ENCODE data around the gene CD2BP2. TPM values are rescaled to one million over a fixed set of nuclear protein-coding genes. Genes with fewer than 3 reads are reported as not detected.
"Not testable (repeated sequence)": the region's sequence is repeated elsewhere in the genome, so short reads cannot be mapped to it uniquely, and the experiment has no call there.

The CD2BP2 gene
- total RNA-seq, 1 donor from 2014 or later = 93.2 TPM

DNA sequence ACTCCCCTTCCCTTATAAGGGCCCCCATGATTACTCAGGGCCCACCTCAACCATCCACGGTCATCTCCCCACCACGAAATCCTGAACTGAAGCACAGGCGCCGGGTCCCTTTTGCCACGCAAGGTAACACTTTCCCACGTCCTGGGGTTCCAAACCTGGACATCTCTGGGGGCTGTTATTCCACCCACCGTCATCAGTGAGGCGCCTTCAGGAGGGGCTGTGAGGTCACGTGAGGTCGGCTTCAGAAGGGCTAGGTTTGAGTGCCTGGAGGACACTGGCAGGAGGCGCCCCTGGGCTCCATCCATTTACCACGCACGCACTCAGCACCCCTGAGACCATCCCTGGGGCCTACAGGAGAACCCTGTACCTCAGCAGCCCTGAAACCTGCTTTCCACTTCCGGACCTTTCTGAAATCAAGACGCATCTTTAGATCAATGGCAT is 4.1 kb downstream of the CD2BP2 start:
- H3K27ac Mint-ChIP-seq = peak overlapping the region; percentile 81
- H3K4me1 Mint-ChIP-seq = peaks cover 33% of the 10 kb centered on the region
- H3K9me3 Mint-ChIP-seq = no peaks in the 10 kb centered on the region
- intact Hi-C loops (cut with micrococcal nuclease) = no loop called here
- DNase-seq = no peak
- no peak overlapping the region for H3K4me3 Mint-ChIP-seq
- H3K27me3 Mint-ChIP-seq = no peaks in the 10 kb centered on the region
- peaks cover 54% of the 10 kb centered on the region for H3K36me3 Mint-ChIP-seq (ENCODE audit: low read depth)

DNA sequence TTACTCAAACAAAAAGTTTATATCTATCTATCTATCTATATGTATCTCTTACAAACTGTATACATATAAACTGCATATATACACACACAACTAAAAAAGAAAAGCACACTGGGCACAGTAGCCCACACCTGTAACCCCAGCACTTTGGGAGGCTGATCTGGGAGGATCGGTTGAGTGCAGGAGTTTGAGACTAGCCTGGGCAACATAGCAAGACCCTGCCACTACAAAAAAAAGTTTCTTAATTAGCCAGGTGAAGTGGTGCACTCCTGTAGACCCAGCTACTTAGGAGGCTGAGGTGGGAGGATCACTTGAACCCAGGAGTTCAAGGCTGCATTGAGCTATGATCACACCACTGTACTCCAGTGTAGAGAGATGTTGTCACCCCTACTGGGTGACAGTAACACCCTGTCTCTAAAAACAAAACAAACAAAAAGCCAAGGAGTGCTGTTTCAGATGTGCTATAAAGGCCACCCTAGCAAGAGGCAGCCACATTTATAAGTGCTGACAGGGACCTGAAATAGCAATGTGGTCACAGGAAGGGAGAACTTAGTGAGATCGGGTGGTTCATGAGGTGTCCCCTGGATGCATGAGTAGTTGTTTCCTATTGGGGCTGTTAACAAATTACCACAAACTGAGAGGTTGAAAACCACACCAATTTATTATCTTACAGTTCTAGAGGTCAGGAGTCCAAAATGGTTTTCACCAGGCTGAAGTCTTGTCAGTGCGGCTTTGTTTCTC is 4.8 kb downstream of the CD2BP2 start:
- Mint-ChIP-seq H3K27me3 (no peaks in the 10 kb centered on the region), H3K27ac (peak overlapping the region; percentile 81), H3K4me1 (peaks cover 27% of the 10 kb centered on the region), H3K4me3 (no peak overlapping the region), H3K36me3 (ENCODE audit: low read depth) (peaks cover 54% of the 10 kb centered on the region), H3K9me3 (no peaks in the 10 kb centered on the region)
- peak; percentile 62 for DNase-seq
- intact Hi-C loops (cut with micrococcal nuclease) = no loop called here

DNA sequence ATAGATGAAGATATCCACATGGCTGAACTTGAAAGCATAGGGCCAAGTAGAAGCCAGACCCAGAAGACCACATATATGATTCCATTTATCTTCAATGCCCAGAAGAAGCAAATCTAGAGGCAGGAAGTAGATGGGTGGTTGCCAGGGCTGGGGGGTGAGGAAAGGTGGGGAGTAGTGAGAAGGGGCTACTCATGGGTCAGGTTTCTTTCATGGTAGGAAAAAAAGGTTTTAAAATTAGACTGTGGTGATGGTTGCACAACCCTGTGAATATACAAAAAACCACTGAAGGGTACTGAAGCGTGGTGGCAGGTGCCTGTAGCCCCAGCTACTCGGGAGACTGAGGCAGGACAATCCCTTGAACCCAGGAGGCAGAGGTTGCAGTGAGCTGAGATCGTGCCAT is 5.4 kb downstream of the CD2BP2 start:
- DNase-seq = no peak
- Mint-ChIP-seq H3K36me3 (ENCODE audit: low read depth) (peaks cover 49% of the 10 kb centered on the region), H3K9me3 (no peaks in the 10 kb centered on the region), H3K4me3 (no peak overlapping the region), H3K4me1 (peaks cover 24% of the 10 kb centered on the region), H3K27ac (peak overlapping the region; percentile 6), H3K27me3 (no peaks in the 10 kb centered on the region)
- intact Hi-C loops (cut with micrococcal nuclease) = no loop called here

DNA sequence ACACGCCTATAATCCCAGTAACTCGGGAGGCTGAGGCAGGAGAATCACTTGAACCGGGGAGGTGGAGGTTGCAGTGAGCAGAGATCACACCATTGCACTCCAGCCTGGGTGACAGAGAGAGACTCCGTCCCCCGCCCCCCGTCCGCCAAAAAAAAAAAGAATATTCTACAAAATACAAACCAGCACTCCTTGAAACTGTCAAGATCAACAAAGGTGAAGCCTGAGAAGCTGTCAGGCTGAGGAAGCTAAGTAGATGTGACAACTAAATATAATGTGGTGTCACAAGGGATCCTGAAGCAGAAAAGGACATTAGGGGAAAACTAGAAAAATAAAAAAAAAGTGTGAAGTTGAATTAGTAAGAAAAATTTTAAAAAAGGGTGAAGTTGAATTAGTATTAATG is 6.2 kb downstream of the CD2BP2 start:
- Mint-ChIP-seq H3K4me3 (no peak overlapping the region), H3K36me3 (ENCODE audit: low read depth) (peaks cover 43% of the 10 kb centered on the region), H3K27ac (no peak overlapping the region), H3K27me3 (no peaks in the 10 kb centered on the region), H3K4me1 (peaks cover 19% of the 10 kb centered on the region), H3K9me3 (no peaks in the 10 kb centered on the region)
- DNase-seq = no peak
- intact Hi-C loops (cut with micrococcal nuclease) = no loop called here

DNA sequence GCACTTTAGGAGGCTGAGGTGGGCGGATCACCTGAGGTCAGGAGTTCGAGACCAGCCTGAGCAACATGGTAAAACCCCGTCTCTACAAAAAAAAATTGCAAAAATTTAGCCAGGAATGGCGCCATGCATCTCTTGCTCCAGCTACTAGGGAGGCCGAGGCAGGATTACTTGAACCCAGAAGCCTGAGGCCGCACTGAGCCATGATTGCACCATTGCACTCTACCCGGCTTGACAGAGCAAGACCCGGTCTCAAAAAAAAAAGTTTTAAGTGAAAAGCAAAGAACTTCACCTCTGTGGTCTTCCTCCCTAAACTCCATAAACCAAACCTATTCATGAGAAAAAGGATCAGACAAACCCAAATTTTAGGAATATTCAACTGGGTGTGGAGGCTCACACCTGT is 7.0 kb downstream of the CD2BP2 start:
- intact Hi-C loops (cut with micrococcal nuclease) = no loop called here
- Mint-ChIP-seq H3K9me3 (no peaks in the 10 kb centered on the region), H3K27ac (no peak overlapping the region), H3K36me3 (ENCODE audit: low read depth) (peaks cover 39% of the 10 kb centered on the region), H3K4me3 (no peak overlapping the region), H3K27me3 (no peaks in the 10 kb centered on the region), H3K4me1 (peaks cover 17% of the 10 kb centered on the region)
- DNase-seq = no peak

DNA sequence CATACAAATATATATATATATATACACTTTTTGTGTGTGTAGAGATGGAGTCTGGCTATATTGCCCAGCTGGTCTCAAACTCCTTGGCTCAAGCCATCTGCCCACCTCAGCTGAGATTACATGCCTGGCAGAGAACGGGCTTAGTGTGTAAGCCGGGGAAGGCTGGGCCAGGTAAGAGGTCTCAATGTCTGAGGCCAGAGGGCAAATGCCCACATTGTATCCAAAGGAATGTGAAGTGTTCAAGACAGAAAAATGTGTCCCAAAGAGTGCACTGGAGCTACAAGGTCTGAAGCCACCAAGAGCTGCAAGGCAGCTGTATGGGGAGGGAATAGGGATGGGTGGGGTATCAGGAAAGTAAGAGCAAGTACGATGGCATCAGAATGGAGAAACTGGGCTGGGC is 8.8 kb downstream of the CD2BP2 start:
- no peak for DNase-seq
- Mint-ChIP-seq H3K9me3 (no peaks in the 10 kb centered on the region), H3K27ac (no peak overlapping the region), H3K27me3 (no peaks in the 10 kb centered on the region), H3K36me3 (ENCODE audit: low read depth) (peaks cover 23% of the 10 kb centered on the region), H3K4me3 (no peak overlapping the region), H3K4me1 (peaks cover 16% of the 10 kb centered on the region)
- intact Hi-C loops (cut with micrococcal nuclease) = no loop called here

DNA sequence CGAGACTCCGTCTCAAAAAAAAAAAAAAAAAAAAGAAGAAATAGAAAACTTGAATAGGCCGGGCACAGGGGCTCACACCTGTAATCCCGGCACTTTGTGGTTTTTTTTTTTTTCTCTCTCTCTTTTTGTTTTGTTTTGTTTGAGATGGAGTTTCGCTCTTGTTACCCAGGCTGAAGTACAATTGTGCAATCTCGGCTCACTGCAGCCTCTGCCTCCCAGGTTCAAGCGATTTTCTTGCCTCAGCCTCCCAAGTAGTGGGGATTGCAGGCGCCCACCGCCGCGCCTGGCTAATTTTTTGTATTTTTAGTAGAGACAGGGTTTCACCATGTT is 11.7 kb downstream of the CD2BP2 start:
- H3K27me3 Mint-ChIP-seq; H3K27ac Mint-ChIP-seq; H3K36me3 Mint-ChIP-seq (ENCODE audit: low read depth); H3K9me3 Mint-ChIP-seq; intact Hi-C loops (cut with micrococcal nuclease); H3K4me3 Mint-ChIP-seq; H3K4me1 Mint-ChIP-seq; DNase-seq: not testable (repeated sequence)

DNA sequence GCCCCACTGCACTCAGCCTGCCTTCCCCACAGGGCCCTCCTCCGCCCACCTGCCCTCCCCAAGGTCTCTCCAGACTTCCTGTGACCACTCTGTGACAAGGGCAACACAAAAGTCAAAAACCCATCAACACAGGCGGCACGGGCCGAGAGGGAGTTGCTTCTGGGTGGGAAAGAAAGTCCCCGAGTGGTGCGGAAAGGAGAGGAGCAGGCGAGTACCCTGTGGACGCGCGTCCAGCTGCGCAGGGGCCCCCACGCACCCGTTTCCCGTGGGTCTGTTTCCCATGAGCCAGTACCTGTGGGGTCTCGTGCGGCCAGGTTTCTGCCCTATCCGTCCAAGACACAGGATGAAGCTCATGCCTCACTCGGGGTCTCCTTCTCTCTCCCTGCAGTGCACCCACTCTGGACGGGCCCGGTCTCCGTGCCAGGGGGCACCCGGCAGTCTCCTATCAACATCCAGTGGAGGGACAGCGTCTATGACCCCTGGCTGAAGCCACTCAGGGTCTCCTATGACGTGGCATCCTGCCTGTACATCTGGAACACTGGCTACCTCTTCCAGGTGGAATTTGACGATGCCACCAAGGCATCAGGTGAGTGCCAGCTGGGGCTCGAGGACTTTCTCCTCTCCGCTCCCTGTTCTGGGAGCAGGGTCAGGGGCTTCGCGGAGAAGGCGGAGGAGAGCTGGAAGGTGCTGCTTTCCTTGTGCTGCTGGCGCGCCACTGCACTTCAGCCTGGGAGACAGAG is 12.2 kb downstream of the CD2BP2 start:
- peaks cover 1% of the 10 kb centered on the region for H3K36me3 Mint-ChIP-seq (ENCODE audit: low read depth)
- no peak overlapping the region for H3K4me3 Mint-ChIP-seq
- intact Hi-C loops (cut with micrococcal nuclease) = no loop called here
- peaks cover 8% of the 10 kb centered on the region for H3K4me1 Mint-ChIP-seq
- no peak for DNase-seq
- no peaks in the 10 kb centered on the region for H3K9me3 Mint-ChIP-seq
- H3K27ac Mint-ChIP-seq = no peak overlapping the region
- no peaks in the 10 kb centered on the region for H3K27me3 Mint-ChIP-seq

DNA sequence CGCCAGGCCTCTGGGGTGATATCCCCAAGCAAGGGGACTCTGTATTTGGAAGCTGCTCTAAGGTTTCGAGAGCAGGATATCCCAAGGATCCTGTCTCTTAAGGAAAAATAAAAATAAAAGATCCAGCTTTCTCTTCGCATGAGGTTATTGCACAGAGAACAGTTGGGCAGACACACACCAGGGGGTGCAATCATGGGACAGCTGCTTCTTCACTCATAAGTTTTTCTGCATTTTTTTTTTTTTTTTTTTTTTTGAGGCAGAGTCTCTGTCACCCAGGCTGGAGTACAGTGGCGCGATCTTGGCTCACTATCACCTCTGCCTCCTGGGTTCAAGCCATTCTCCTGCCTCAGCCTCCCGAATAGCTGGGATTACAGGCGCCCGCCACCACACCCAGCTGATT is 13.1 kb downstream of the CD2BP2 start:
- H3K27ac Mint-ChIP-seq; H3K27me3 Mint-ChIP-seq; intact Hi-C loops (cut with micrococcal nuclease); DNase-seq; H3K9me3 Mint-ChIP-seq; H3K4me1 Mint-ChIP-seq; H3K4me3 Mint-ChIP-seq; H3K36me3 Mint-ChIP-seq (ENCODE audit: low read depth): not testable (repeated sequence)

DNA sequence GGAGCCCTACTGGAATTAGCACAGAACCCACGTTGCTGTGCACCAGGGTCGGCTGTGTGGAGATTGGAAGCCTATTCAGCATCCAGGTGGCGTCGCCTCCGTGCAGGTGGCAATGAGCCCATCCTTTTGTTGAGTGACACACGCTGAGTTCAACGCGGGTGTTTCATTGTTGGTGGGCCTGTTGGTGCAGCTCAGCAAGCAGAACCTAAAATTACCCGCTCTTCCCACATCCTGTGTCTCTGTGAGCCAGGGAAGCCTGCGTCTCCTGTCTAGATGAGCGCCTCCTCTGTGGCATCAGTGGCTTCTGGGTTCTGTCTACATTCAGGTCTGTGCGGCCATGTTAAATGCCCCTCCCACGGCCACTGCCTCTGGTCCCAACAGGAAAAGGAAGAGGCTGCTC is 14.5 kb downstream of the CD2BP2 start:
- no peak overlapping the region for H3K4me3 Mint-ChIP-seq
- peaks cover 13% of the 10 kb centered on the region for H3K4me1 Mint-ChIP-seq
- no peak for DNase-seq
- no peaks in the 10 kb centered on the region for H3K9me3 Mint-ChIP-seq
- intact Hi-C loops (cut with micrococcal nuclease) = no loop called here
- no peaks in the 10 kb centered on the region for H3K27me3 Mint-ChIP-seq
- H3K27ac Mint-ChIP-seq = no peak overlapping the region
- no peaks in the 10 kb centered on the region for H3K36me3 Mint-ChIP-seq (ENCODE audit: low read depth)

DNA sequence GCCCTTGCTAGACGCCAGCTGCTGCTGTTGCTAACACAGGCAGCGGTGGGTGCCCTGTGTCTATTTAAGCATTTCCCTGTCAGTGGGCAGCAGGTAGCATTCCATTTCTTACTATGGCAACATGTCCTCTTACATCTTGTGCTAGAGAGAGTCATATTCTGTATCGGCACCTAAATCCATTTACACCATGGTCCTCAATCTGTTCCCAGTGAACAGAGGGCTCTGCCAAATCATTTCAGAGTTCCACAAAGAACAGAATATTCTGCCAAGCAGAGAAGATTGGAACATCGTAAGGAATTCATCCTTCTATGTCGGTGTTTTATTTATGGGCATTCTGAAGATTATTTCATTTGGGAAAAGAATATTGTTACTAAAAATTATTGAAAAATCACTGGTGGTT is 16.4 kb downstream of the CD2BP2 start:
- H3K4me3 Mint-ChIP-seq; H3K27ac Mint-ChIP-seq; DNase-seq; H3K36me3 Mint-ChIP-seq (ENCODE audit: low read depth); H3K9me3 Mint-ChIP-seq; H3K27me3 Mint-ChIP-seq: not testable (repeated sequence)
- peaks cover 13% of the 10 kb centered on the region for H3K4me1 Mint-ChIP-seq
- intact Hi-C loops (cut with micrococcal nuclease) = loop anchor here (5.0 kb wide), 1 partner anchor 69 kb away; the partner anchor contains the start of gene ZNF771

DNA sequence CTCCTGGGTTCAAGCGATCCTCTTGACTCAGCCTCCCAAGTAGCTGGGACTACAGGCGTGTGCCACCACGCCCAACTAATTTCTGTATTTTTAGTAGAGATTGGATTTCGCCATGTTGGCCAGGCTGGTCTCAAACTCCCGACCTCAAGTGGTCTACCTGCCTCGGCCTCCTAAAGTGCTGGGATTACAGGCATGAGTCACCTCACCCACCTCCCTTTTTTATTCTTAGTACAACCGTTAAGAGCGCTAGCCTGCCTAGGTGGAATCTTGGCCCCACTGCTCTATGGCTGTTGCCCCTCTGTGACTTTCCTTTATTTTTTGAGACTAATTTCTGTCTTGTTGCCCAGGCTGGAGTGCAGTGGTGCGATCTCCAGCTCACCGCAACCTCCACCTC is 17.1 kb downstream of the CD2BP2 start:
- not testable (repeated sequence) for H3K36me3 Mint-ChIP-seq (ENCODE audit: low read depth); H3K4me3 Mint-ChIP-seq; H3K27ac Mint-ChIP-seq; H3K27me3 Mint-ChIP-seq; DNase-seq; H3K9me3 Mint-ChIP-seq
- intact Hi-C loops (cut with micrococcal nuclease) = loop anchor here (5.0 kb wide), 1 partner anchor 69 kb away; the partner anchor contains the start of gene ZNF771
- H3K4me1 Mint-ChIP-seq = peaks cover 13% of the 10 kb centered on the region

DNA sequence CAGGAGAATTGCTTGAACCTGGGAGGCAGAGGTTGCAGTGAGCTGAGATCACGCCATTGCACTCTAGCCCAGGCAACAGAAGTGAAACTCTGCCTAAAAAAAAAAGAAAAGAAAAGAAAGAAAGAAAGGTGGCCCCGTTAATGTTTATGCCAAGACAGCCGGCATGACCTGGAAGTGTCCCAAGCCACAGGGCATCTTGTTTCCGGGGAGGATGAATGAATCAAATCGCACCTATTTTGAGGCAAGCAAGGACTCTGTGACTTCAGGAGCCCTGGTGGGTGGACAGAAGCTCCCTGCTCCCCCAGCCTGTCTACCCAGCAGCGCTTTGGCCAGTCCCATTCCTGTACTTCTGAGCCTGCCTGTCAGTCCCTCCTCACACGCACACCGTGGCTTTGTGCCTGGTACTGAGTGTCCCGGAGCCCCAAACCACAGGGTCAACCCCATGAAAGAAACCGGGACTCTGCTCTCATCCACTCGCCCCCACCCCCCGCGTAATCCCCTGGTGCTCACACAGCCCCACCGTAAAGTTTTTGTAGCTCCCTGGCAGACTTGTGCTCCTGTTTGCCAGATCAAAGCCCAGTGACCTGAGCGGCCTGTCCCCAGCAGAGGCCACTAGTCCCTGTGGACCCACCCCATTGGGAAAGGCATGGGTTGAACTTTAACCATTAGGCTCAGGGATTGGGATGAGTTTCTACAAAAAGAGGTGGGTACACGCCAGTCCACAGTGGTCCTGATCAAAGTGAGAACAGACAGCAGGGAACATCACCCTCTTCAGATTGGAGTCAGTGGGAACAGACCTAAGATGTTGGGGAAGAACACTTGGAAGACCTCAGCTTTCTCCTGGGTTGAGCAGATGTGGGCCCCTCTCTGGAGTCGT is 19.3 kb downstream of the CD2BP2 start:
- intact Hi-C loops (cut with micrococcal nuclease) = loop anchor here (1.0 to 5.0 kb wide), 4 partner anchors 19 to 71 kb away; partner anchors contain the start of genes CD2BP2, TBC1D10B and ZNF771
- DNase-seq = no peak
- peak overlapping the region; percentile 83 for H3K27ac Mint-ChIP-seq
- H3K9me3 Mint-ChIP-seq = no peaks in the 10 kb centered on the region
- H3K36me3 Mint-ChIP-seq (ENCODE audit: low read depth) = no peaks in the 10 kb centered on the region
- peak overlapping the region; percentile 86 for H3K4me3 Mint-ChIP-seq
- H3K4me1 Mint-ChIP-seq = peaks cover 13% of the 10 kb centered on the region
- no peaks in the 10 kb centered on the region for H3K27me3 Mint-ChIP-seq
